Activated naive CD4-positive, alpha-beta T cell treated with anti-CD3 and anti-CD28 coated beads, Interleukin-2, amount 10 ng/mL, durations not matched to agents 5 hours and 36 hours (primary cell): ENCODE data around the gene OPN1MW. TPM values are rescaled to one million over a fixed set of nuclear protein-coding genes. Genes with fewer than 3 reads are reported as not detected.

Source experiments
- total RNA-seq, 2 experiments: library from RNA; stranded (reverse); gene quantifications; one replicate each; pipeline ENCODE4 v1.2.3, GENCODE V29; 2021

The OPN1MW gene
- not detected for total RNA-seq

GRCh38 chrX:154182296-154182695, at the start of gene OPN1MW:
Gene OPN1MW (plus strand): TSS chrX:154182596. CDS start chrX:154182678, 82 bp downstream.

GRCh38 chrX:154144010-154144409, 38.4 kb upstream of the OPN1MW start, which contains the start of gene OPN1LW:
Gene OPN1LW (plus strand): TSS chrX:154144243. CDS start chrX:154144284, 41 bp downstream.

GRCh38 chrX:154219456-154219855, 37.1 kb downstream of the OPN1MW start, which contains the start of gene OPN1MW2:
Gene OPN1MW2 (plus strand): TSS chrX:154219756. CDS start chrX:154219816, 60 bp downstream.

Other genes with a start within 250 kb of the OPN1MW start
- 10 to 100 TPM; 70.8 to 79.0 TPM for gene NAA10, start 247.6 kb upstream of the OPN1MW start, total RNA-seq
- gene RENBP, start 238.0 kb upstream of the OPN1MW start, total RNA-seq = 10 to 100 TPM; 27.1 to 28.6 TPM
- 10 to 100 TPM; 85.2 to 94.5 TPM for gene HCFC1, start 210.8 kb upstream of the OPN1MW start, total RNA-seq
- gene TMEM187, start 209.8 kb upstream of the OPN1MW start, total RNA-seq = 10 to 100 TPM; 10.5 to 10.7 TPM
- 10 to 100 TPM; 97.9 to 99.2 TPM for gene IRAK1, start 162.7 kb upstream of the OPN1MW start, total RNA-seq
- gene MECP2, start 84.9 kb upstream of the OPN1MW start, total RNA-seq = 10 to 100 TPM; 59.6 to 61.8 TPM
- gene OPN1LW, start 38.4 kb upstream of the OPN1MW start, total RNA-seq = not detected
- not detected for gene OPN1MW2, start 37.2 kb downstream of the OPN1MW start, total RNA-seq
- gene OPN1MW3, start 75.0 kb downstream of the OPN1MW start, total RNA-seq = not detected
- gene TEX28, start 112.5 kb downstream of the OPN1MW start, total RNA-seq = not detected
- gene TKTL1, start 113.2 kb downstream of the OPN1MW start, total RNA-seq = 1 to 10 TPM; 3.0 to 4.1 TPM
- gene FLNA, start 192.0 kb downstream of the OPN1MW start, total RNA-seq = 1,000 to 10,000 TPM; 1,016 to 1,083 TPM
- 10 to 100 TPM; 45.9 to 47.5 TPM for gene EMD, start 196.7 kb downstream of the OPN1MW start, total RNA-seq
- 1,000 to 10,000 TPM; 5,348 to 5,626 TPM for gene RPL10, start 215.8 kb downstream of the OPN1MW start, total RNA-seq
- gene DNASE1L1, start 226.7 kb downstream of the OPN1MW start, total RNA-seq = 10 to 100 TPM; 23.2 to 27.2 TPM
- 100 to 1,000 TPM in 1 of 2 experiments, 10 to 100 TPM in 1; 91.4 to 101 TPM for gene TAFAZZIN, start 228.9 kb downstream of the OPN1MW start, total RNA-seq
- gene ATP6AP1, start 246.1 kb downstream of the OPN1MW start, total RNA-seq = 10 to 100 TPM; 46.2 to 51.2 TPM